AG10803 (cell line): ENCODE measurements around the gene ATG4B.

Experiments
- DNase-seq: peaks from one replicate; pipeline ENCODE4 v3.0.0; 2010; ENCODE audit warnings: low read depth
- H3K4me3 ChIP-seq: 2 replicates; pipeline ENCODE4 v1.5.1; 2011; ENCODE audit warnings: mild to moderate bottlenecking, low read length, control low read depth
- CTCF ChIP-seq: conservative IDR thresholded peaks from 2 replicates; pipeline ENCODE4 v1.5.1; 2011; ENCODE audit warnings: mild to moderate bottlenecking, low read length, control low read depth, inconsistent platforms

Gene ATG4B

GRCh38 chr2:241652722-241653121, 15.2 kb downstream of the ATG4B start:
- TF ChIP-seq CTCF, result no peak
- H3K4me3 ChIP-seq, result no peak overlapping the region
- DNase-seq, result no peak

- H3K4me3 ChIP-seq, result no peak overlapping the region
- TF ChIP-seq CTCF, result no peak
- DNase-seq, result no peak
These were observed 15.8 kb downstream of the ATG4B start for GRCh38 chr2:241653210-241653750.

- no peak overlapping the region for H3K4me3 ChIP-seq
- DNase-seq, result no peak
- TF ChIP-seq CTCF, result no peak
These were observed 17.1 kb downstream of the ATG4B start for GRCh38 chr2:241654551-241654950.

GRCh38 chr2:241655516-241656189, 18.2 kb downstream of the ATG4B start:
- DNase-seq, result no peak
- TF ChIP-seq CTCF, result no peak

GRCh38 chr2:241656190-241656741, 18.8 kb downstream of the ATG4B start:
- no peak overlapping the region for H3K4me3 ChIP-seq
- no peak for DNase-seq
- TF ChIP-seq CTCF, result no peak

More at GRCh38 chr2:241655516-241656189, 18.2 kb downstream of the ATG4B start:
- no peak overlapping the region for H3K4me3 ChIP-seq

- DNase-seq, result no peak
- no peak for TF ChIP-seq CTCF
- H3K4me3 ChIP-seq, result no peak overlapping the region
These were observed 20.3 kb downstream of the ATG4B start for GRCh38 chr2:241657786-241658254.

GRCh38 chr2:241658296-241658695, 20.8 kb downstream of the ATG4B start:
- TF ChIP-seq CTCF, result no peak
- no peak for DNase-seq
- H3K4me3 ChIP-seq, result no peak overlapping the region
